ENCODE measurements around the gene ECI1. TPM values are rescaled to one million over a fixed set of nuclear protein-coding genes. Genes with fewer than 3 reads are reported as not detected.

The ECI1 gene
- 44.5 and 47.7 TPM in 2 replicates for total RNA-seq (2014; rRNA removed; shearing (Covaris generic))
- 81.1 and 98.0 TPM in 2 replicates for polyA plus RNA-seq (2015; cell fraction: cytosol; rRNA removed)
- polyA plus RNA-seq (2015; cell fraction: nucleus; rRNA removed) = 40.1 and 60.3 TPM in 2 replicates

GRCh38 chr16:2251296-2252111 lies at the start of gene ECI1:
Gene ECI1, minus strand, starts transcription at chr16:2251587. Its CDS starts 21 bp downstream, at chr16:2251566.
- in situ Hi-C loops (cut with HindIII; ENCODE audit: low pct_unique_long_range_greater_than_20kb, low sequenced_read_pairs) = no loop called here
- peak; percentile 88 for DNase-seq (ENCODE audit: low read depth, low spot score)

- in situ Hi-C loops (cut with HindIII; ENCODE audit: low pct_unique_long_range_greater_than_20kb, low sequenced_read_pairs) = no loop called here
- DNase-seq (ENCODE audit: low read depth, low spot score) = no peak
Observed at GRCh38 chr16:2299915-2300192, 48.5 kb upstream of the ECI1 start.

- no peak for DNase-seq (ENCODE audit: low read depth, low spot score)
- in situ Hi-C loops (cut with HindIII; ENCODE audit: low pct_unique_long_range_greater_than_20kb, low sequenced_read_pairs) = no loop called here
Observed at GRCh38 chr16:2299121-2299914, 47.9 kb upstream of the ECI1 start.

DNA sequence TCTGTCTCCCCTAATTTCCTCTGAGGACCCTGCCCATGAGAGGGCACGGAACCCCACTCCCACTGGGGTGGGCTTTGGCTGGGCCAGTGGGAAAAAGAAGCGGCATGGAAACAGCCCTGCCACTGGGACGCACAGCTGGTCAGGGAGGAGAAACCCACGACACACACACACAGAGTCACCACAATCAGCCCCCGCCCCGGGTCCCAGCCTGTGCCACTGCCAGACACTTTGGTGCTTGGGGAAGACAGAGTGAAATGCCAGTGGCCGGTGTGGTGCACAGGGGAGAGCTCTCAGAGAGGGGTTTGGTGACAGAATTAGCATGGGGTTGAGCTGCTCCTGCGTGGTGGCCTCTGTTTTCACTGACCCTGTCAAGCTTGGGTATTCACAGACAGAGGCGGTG lies 47.2 kb upstream of the ECI1 start:
- DNase-seq (ENCODE audit: low read depth, low spot score) = no peak
- in situ Hi-C loops (cut with HindIII; ENCODE audit: low pct_unique_long_range_greater_than_20kb, low sequenced_read_pairs) = no loop called here

DNA sequence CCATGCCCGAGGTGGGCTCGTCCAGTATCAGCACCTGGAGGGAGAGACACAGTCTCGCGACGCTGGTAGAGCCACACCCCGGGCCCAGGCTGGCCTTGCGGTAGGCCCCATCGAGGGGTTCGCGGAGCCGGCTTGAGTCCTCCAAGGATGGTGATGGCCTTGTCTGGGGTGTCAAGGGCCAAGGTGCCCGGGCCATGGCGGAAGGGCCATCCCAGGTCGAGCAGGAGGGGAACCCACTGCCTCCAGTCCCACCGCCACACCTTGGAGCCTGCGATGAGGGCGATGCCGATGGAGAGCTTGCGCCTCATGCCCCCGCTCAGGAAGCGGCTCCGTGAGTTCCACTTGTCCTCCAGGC lies 46.1 kb upstream of the ECI1 start:
- DNase-seq (ENCODE audit: low read depth, low spot score) = no peak
- in situ Hi-C loops (cut with HindIII; ENCODE audit: low pct_unique_long_range_greater_than_20kb, low sequenced_read_pairs) = no loop called here

GRCh38 chr16:2296661-2297505 lies 45.5 kb upstream of the ECI1 start:
- peak; percentile 82 for DNase-seq (ENCODE audit: low read depth, low spot score)
- in situ Hi-C loops (cut with HindIII; ENCODE audit: low pct_unique_long_range_greater_than_20kb, low sequenced_read_pairs) = no loop called here

- no peak for DNase-seq (ENCODE audit: low read depth, low spot score)
- in situ Hi-C loops (cut with HindIII; ENCODE audit: low pct_unique_long_range_greater_than_20kb, low sequenced_read_pairs) = no loop called here
Observed at GRCh38 chr16:2295056-2295798, 43.8 kb upstream of the ECI1 start.

DNA sequence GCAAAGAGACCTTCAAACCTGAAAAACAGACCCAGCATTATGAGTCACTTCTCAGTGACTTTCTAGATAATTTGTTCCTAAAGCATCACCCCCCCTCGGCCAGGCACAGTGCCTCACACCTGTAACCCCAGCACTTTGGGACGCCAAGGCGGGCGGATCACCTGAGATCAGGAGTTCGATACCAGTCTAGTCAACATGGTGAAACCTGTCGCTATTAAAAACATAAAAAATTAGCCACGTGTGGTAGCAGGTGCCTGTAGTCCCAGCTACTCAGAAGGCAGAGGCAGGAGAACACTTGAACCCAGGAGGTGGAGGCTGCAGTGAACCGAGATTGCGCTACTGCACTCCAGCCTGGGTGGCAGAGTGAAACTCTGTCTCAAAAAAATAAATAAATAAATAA lies 40.8 kb upstream of the ECI1 start:
- in situ Hi-C loops (cut with HindIII; ENCODE audit: low pct_unique_long_range_greater_than_20kb, low sequenced_read_pairs) = no loop called here
- no peak for DNase-seq (ENCODE audit: low read depth, low spot score)

- in situ Hi-C loops (cut with HindIII; ENCODE audit: low pct_unique_long_range_greater_than_20kb, low sequenced_read_pairs) = no loop called here
- DNase-seq (ENCODE audit: low read depth, low spot score) = no peak
Observed at GRCh38 chr16:2289282-2289681, 37.9 kb upstream of the ECI1 start.

DNA sequence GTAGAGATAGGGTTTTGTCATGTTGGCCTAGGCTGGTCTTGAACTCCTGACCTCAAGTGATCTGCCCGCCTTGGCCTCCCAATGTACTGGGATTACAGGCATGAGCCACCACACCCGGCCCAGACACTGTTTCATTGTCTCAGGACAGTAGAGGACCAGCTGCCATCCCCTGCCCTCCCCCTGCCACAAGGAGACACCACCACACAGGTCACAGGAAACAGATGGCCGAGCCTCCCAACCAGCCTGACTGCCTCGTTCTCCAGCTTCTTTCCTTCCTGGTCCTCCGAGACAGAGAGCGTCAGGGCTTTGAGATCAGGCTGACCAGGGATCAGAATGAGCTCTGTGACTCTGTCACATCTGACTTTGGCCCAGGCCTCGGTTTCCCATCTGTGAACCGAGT lies 37.3 kb upstream of the ECI1 start:
- in situ Hi-C loops (cut with HindIII; ENCODE audit: low pct_unique_long_range_greater_than_20kb, low sequenced_read_pairs) = no loop called here
- no peak for DNase-seq (ENCODE audit: low read depth, low spot score)

DNA sequence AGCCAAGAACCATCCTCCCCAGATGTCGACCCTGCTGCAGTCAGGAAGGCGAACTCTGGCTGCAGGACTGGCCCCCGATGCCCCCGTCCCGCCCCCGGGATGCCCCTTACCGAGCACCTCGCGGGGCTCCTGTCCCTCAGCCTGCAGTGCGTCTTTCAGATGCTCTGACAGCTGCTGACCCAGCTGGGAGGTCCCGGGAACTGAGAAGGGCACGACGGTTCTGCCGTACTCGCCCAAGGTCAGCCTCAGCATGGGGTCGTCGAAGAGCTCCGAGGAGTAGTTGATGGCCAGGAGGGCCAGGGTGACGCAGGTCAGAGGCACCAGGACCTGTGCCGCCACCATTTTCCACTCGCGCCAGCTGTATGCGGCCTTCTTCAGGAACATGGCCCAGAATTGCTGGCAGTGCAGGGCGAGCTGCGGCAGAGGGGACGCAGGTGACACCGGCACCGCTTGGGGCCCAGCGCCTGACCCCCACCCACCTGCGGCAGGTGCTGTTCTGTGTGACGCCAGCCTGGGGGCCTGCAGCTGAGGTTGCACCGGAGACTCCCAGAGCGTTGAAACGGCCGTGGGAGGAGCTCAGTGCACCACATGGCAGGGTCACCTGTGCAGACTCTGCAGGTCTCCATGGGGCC lies 36.6 kb upstream of the ECI1 start:
- in situ Hi-C loops (cut with HindIII; ENCODE audit: low pct_unique_long_range_greater_than_20kb, low sequenced_read_pairs) = no loop called here
- no peak for DNase-seq (ENCODE audit: low read depth, low spot score)

DNA sequence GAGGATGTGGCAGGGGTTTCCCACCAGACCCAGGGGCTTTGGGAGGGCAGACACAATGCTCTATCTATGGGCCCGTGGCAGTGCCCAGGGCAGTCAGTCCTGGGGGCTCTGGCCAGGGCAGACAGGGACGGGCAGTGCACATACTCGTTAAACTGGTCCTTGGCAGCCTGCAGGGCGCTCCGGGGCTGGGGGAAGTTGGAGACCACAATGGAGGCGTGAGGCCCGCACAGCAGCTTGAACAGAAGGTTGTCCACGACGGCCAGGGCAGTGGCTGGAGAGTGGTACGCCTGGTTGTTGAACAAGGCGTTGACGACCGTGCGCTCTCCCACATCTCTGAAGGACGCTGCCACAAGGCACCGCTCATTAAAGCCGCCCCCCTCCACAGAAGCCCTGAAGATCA lies 35.2 kb upstream of the ECI1 start:
- DNase-seq (ENCODE audit: low read depth, low spot score) = no peak
- in situ Hi-C loops (cut with HindIII; ENCODE audit: low pct_unique_long_range_greater_than_20kb, low sequenced_read_pairs) = no loop called here

DNA sequence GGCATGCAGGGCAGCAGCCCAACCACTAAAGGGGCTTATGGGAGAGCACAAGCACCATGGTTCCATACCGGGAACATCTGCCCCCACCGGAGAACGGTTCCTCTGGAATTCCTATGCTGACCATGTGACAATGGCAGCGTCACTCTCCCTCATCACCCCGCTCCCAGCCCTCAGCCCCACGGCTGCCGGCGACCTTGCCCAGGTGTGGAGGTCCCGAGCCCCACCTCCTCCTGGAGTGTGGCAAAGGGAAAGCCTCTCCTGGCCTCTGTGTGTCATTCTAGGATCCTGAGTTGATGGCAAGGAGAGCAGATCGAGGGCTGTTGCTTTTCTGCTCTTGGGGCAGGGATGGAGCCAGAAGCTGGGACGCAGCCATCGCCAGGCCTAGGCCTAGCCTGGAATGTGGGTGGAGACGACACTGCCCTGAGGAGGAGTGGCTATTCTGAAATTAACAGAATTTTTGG lies 34.4 kb upstream of the ECI1 start:
- DNase-seq (ENCODE audit: low read depth, low spot score) = no peak
- in situ Hi-C loops (cut with HindIII; ENCODE audit: low pct_unique_long_range_greater_than_20kb, low sequenced_read_pairs) = no loop called here

DNA sequence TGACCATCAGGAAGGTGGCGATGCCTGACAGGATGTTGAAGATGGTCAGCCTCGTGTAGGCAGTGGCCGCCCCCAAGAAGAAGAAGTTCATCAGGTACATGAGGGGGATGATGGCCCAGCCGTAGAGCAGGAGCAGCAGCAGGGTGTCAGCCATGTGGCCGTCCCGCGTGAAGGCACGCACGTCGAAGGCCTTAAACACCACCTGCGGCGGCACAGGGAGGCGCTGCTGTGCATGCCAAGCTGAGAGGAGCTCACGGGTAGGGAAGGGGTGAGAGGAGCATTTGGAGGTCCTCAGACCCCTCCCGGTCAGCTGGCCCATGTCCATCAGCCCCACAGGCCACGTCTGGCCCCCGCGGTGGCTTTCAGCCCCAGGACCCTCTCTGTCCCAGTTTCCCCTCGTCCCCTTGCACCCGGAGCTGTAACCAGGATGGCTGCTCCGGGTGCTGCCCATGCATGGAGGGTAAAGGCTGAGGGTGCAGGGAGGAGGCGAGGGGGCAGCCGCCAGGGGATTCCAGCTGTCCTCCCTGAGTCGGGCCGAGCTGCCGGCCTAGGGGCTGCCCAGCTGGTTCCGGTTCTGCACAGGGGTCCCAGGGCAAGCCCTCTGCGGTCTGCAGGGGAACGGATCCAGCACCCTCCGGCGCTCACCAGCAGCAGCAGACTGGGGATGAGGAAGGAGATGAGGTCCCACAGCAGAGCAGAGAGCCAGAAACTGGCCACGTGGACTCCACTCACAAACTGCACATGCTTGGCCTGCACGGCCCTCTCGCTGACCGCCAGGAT lies 33.6 kb upstream of the ECI1 start:
- no peak for DNase-seq (ENCODE audit: low read depth, low spot score)
- in situ Hi-C loops (cut with HindIII; ENCODE audit: low pct_unique_long_range_greater_than_20kb, low sequenced_read_pairs) = no loop called here

DNA sequence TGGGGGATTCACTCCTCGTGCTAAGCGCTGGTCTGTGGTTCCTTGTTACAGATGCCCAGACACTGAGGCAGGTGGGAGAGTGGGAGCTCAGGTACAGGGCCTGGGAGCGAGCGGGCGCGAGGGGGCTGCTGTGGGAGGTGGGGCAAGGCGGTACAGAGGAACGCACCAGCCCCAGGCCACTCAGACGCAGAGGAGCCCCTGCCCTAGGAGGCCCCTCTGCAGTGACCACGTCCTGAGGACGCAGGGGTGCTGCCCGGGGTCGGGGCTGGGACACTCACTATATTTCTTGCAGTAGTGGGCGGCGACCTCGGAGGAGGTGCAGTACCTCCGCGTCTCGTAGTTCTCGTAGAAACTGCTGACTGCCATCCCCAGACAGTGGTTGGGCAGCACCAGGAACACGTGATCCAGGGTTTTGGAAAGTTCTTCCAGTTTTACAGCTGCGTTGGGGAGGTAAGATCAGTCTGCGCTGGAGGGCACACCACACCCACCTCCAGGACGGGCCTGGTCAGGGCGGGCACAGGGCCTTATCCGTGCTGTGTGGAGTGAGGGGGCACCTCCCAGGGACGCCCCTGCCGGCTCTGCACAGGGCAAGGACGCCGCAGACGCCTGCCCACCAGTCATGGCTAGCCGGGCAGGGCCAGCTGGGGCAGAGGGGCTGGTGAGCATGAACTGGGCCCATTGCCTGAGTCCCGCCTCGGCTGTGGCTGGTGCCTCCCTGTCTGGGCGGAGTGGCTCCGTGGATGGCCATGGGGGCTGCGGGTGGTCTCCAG lies 32.8 kb upstream of the ECI1 start:
- in situ Hi-C loops (cut with HindIII; ENCODE audit: low pct_unique_long_range_greater_than_20kb, low sequenced_read_pairs) = no loop called here
- DNase-seq (ENCODE audit: low read depth, low spot score) = no peak

All from SK-MEL-5 (cell line).